ENCODE data around the gene RNF169. TPM values are rescaled to one million over a fixed set of nuclear protein-coding genes. Genes with fewer than 3 reads are reported as not detected.

The RNF169 gene
- total and polyA plus RNA-seq, 5 donors: 2.5 to 11.6 (median 10.2) TPM

DNA sequence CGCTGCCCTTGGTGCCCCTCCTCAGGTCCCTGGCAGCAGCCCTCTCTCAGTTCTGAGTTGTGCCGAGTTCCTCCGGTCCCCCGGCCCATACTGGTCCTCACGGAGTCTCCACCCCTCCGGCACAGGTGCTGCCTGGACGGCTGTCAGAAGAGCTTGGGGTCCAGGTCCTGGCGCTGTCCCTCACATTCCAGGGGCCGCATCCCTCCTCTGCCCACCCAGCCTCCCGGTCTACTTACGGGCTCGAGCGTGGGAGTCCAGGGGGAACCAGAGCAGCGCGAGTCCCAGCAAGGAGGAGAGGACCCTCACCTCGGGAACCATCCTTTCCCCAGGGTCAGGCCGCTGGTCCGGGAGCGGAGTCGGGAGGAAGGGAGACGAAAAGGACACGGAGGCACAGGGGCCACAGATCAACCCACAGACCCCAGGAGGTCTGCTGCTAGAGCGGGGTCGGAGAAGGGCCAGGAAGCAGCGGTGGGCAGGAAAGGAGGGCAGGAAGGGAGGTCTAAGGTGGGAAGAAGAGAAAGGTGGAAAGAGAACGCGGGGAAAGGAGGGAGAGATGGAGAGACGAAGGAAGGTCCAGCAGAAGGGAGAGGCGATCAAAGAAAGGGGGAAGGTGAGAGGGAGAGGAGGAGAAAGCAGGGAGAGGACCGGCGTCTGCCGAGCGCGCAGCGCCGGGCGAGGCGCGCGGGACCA is 17.9 kb upstream of the RNF169 start:
- Histone ChIP-seq H3K9me3 (ENCODE audit: control insufficient read depth, low read length) (no peaks in the 10 kb centered on the region), H3K27ac (ENCODE audit: low read length) (no peak overlapping the region), H3K4me3 (ENCODE audit: low read length) (peak overlapping the region; percentile 48), H3K4me1 (ENCODE audit: control insufficient read depth, insufficient read depth, low read length) (no peaks in the 10 kb centered on the region), H3K27me3 (ENCODE audit: control insufficient read depth, insufficient read depth) (no peaks in the 10 kb centered on the region)
- no peak for DNase-seq
- intact Hi-C loops (cut with DNase I): loop anchor here in 1 of 4 donors (10.0 kb wide), 1 partner anchor 96 kb away; no protein-coding TSS in a partner anchor
- WGBS: 3% methylated on average over 40 of the region's 40 CpGs
- ATAC-seq: no peak

DNA sequence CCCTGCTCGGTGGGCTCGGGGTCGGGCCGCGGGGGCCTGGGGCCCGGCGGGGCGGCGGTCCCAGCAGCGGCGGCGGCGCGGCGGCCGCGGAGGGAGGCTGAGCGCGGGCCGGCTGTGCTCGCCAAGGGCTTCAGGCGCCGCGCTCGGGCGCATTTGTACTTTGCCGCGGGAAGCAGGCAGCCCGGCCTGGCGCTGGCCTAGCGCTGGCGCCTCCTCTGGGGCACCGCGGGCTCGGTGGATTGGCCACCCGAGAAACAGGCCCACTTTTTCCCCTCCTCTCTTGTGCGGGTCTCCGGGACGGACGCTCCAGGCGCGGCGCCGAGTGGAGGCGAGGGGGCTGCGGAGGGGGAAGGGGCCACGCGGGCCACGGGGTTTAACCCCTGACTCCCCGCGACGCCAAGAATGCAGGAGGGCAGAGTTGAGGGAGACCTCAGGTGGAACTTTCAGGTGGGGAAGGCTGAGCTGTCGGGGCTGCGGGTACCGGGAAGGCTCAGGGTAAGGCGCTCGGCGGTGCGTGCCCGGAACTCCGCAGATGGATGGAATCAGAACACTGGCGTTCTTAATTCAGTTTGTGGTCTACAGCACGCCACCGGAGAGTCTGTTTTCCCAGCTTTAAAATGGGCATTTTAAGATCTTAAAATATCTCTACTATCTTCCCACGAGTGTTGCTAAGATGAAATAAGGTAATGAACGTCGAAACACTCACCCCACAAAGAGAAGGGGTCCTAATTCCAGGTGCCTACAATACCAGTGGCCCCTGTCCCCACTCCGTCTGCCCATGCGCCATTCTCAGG is 17.2 kb upstream of the RNF169 start, which contains the start of gene CHRDL2:
CHRDL2 (minus strand) TSS at position 126 of the 794 bp plus-strand sequence. CDS start 538 bp downstream, outside the sequence.
- 11% methylated on average over 69 of the region's 69 CpGs for WGBS
- Histone ChIP-seq H3K4me1 (ENCODE audit: control insufficient read depth, insufficient read depth, low read length) (no peaks in the 10 kb centered on the region), H3K9me3 (ENCODE audit: control insufficient read depth, low read length) (no peaks in the 10 kb centered on the region), H3K27me3 (ENCODE audit: control insufficient read depth, insufficient read depth) (no peaks in the 10 kb centered on the region), H3K4me3 (ENCODE audit: low read length) (peak within 1 kb of the TSS; percentile 48), H3K27ac (ENCODE audit: low read length) (no peak within 1 kb of the TSS)
- DNase-seq (peak; percentile 37 to 77 (median 68)), ATAC-seq (peak; percentile 11 to 52)
- intact Hi-C loops (cut with DNase I): loop anchor here in 1 of 4 donors (10.0 kb wide), 1 partner anchor 97 kb away; no protein-coding TSS in a partner anchor

DNA sequence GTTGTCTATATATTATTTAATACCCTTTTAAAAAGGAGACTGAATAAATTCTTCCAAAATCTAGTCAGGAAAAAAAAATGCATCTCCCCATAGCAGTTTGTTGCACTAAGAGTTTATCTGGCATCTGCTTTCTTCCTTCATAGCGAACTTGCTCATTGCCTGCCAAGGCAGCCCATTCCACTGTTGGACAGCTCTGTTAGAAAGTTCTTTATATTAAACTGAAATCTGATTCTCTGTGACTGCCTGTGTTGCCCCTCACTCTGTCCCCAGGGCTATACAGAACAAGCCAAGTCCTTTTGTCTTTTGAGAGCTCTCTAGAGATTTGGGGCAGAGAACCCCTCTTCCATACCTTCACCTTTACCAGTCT is 14.1 kb upstream of the RNF169 start:
- H3K27ac ChIP-seq (ENCODE audit: low read length): no peak overlapping the region
- ATAC-seq (no peak), DNase-seq (no peak)
- no peaks in the 10 kb centered on the region for H3K9me3 ChIP-seq (ENCODE audit: control insufficient read depth, low read length)
- intact Hi-C loops (cut with DNase I): loop anchor here in 1 of 4 donors (10.0 kb wide), 1 partner anchor 100 kb away; no protein-coding TSS in a partner anchor
- no peaks in the 10 kb centered on the region for H3K27me3 ChIP-seq (ENCODE audit: control insufficient read depth, insufficient read depth)
- H3K4me3 ChIP-seq (ENCODE audit: low read length): no peak overlapping the region
- H3K4me1 ChIP-seq (ENCODE audit: control insufficient read depth, insufficient read depth, low read length): no peaks in the 10 kb centered on the region
- 39% methylated on average over 1 of the region's 1 CpG for WGBS

DNA sequence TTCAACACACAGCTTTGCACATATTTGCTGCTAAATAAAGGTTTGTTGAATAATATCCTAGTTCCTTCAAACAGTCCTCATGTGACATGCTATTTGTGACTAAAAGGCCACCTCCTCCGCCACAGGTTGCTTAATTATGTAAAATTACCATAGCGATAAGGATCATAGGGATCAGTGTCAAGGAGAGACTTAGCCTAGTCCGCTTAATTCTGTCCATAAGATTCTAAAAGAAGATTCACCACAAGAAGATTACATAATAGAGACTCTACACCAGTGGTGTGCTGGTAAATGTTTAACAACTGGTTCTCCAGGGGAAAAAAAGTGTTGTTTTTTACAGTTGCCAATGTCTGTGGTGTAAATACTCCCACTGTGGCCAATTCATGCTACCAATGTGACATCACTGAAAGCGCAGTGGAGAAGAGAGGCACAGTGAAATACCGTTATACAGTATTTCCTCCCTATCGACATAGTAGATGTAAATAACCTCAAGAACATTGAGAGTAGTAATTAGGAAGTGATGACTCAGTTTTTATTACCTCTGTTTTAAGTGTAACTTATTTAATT is 13.2 kb upstream of the RNF169 start:
- H3K9me3 ChIP-seq (ENCODE audit: control insufficient read depth, low read length): no peaks in the 10 kb centered on the region
- no peak for ATAC-seq
- no peaks in the 10 kb centered on the region for H3K27me3 ChIP-seq (ENCODE audit: control insufficient read depth, insufficient read depth)
- no peaks in the 10 kb centered on the region for H3K4me1 ChIP-seq (ENCODE audit: control insufficient read depth, insufficient read depth, low read length)
- H3K27ac ChIP-seq (ENCODE audit: low read length): no peak overlapping the region
- no peak for DNase-seq
- intact Hi-C loops (cut with DNase I): loop anchor here in 1 of 4 donors (10.0 kb wide), 1 partner anchor 101 kb away; no protein-coding TSS in a partner anchor
- H3K4me3 ChIP-seq (ENCODE audit: low read length): no peak overlapping the region
- 82% methylated on average over 6 of the region's 6 CpGs for WGBS

DNA sequence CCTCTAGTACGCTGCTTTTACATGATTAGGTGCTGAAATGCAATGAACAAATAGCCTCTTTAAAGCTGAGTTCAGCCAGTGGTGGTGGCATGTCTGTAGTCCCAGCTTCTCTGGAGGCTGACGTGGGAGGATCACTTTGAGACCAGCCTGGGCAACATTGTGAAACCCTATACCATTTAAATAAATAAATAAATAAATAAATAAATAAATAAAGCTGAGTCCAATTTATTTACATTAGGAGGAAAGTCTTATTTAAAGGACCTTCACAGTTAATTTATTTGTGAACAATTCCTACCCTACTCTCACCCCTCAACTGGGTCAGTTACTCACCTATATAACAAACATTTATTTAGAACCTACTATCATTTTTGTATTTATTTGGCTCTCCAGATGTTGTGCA is 12.6 kb upstream of the RNF169 start:
- ATAC-seq: no peak
- DNase-seq: no peak
- no peak overlapping the region for H3K4me3 ChIP-seq (ENCODE audit: low read length)
- intact Hi-C loops (cut with DNase I): loop anchor here in 1 of 4 donors (10.0 kb wide), 1 partner anchor 101 kb away; no protein-coding TSS in a partner anchor
- no peaks in the 10 kb centered on the region for H3K4me1 ChIP-seq (ENCODE audit: control insufficient read depth, insufficient read depth, low read length)
- no peaks in the 10 kb centered on the region for H3K27me3 ChIP-seq (ENCODE audit: control insufficient read depth, insufficient read depth)
- no peaks in the 10 kb centered on the region for H3K9me3 ChIP-seq (ENCODE audit: control insufficient read depth, low read length)
- WGBS: 94% methylated on average over 2 of the region's 2 CpGs
- no peak overlapping the region for H3K27ac ChIP-seq (ENCODE audit: low read length)

DNA sequence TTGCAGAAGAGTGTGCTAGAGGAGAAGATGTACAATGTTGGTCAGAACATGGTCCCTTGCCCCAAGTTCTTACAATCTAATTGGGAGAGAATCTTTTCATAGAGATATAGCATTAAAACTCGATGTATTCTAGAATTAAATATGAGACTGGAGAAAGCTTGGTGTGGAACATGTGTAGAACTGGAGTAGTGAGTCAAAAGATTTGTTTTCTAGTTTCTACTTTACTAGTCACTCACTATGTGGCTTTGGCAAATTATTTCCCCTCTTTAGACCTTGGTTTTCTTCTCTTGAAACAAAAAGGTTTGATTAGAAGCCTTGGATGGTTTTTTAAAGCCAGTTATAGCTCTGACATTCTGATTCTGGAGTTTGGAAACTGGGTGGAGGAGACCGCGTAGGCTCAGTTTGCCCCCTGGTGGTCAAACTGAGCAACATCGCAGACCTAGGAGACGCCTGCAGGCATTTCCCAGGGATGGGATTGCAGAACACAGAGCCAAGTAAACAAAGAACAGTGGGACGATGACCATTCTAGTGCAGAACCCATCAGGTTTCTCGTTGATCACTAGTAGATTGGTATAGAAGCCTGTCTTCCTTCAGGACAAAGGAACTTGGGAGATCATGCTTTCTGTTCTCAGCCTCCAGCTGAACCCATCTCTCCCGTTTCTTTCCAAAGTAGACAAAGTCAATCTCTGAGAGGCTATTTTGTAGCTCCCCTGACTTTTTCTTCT is 8.9 kb upstream of the RNF169 start:
- no peaks in the 10 kb centered on the region for H3K9me3 ChIP-seq (ENCODE audit: control insufficient read depth, low read length)
- ATAC-seq (peak; percentile 88 to 90), DNase-seq (peak; percentile 39 to 78 (median 68))
- WGBS: 25% methylated on average over 8 of the region's 8 CpGs
- intact Hi-C loops (cut with DNase I): loop anchor here in 2 of 4 donors (10.0 kb wide), 2 partner anchors 105 to 245 kb away; partner anchors contain the start of gene LIPT2 (in 1 of the 2)
- no peak overlapping the region for H3K4me3 ChIP-seq (ENCODE audit: low read length)
- no peaks in the 10 kb centered on the region for H3K27me3 ChIP-seq (ENCODE audit: control insufficient read depth, insufficient read depth)
- no peaks in the 10 kb centered on the region for H3K4me1 ChIP-seq (ENCODE audit: control insufficient read depth, insufficient read depth, low read length)
- no peak overlapping the region for H3K27ac ChIP-seq (ENCODE audit: low read length)

DNA sequence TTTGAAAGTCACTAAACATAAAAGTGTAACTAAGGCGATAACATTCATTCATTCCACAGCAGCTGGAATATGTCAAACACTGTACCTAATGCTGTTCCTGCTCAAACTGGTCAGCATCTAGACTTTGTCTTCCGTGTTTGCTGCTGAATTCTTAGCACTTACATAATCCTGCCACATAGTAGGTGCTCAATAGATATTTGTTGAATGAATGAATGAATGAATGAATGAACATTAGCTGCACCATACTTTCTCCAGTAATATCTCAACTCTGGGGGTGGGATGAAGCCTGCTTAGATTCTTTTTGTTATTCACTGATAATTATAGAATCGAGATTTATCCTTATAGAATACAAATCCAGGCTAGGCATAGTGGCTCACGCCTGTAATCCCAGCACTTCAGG is 6.6 kb upstream of the RNF169 start:
- Histone ChIP-seq H3K27me3 (ENCODE audit: control insufficient read depth, insufficient read depth) (no peaks in the 10 kb centered on the region), H3K4me3 (ENCODE audit: low read length) (no peak overlapping the region), H3K27ac (ENCODE audit: low read length) (no peak overlapping the region), H3K9me3 (ENCODE audit: control insufficient read depth, low read length) (no peaks in the 10 kb centered on the region), H3K4me1 (ENCODE audit: control insufficient read depth, insufficient read depth, low read length) (no peaks in the 10 kb centered on the region)
- intact Hi-C loops (cut with DNase I): loop anchor here in 1 of 4 donors (10.0 kb wide), 1 partner anchor 247 kb away; the partner anchor contains the start of gene LIPT2
- ATAC-seq: no peak
- DNase-seq: no peak
- 79% methylated on average over 4 of the region's 4 CpGs for WGBS

DNA sequence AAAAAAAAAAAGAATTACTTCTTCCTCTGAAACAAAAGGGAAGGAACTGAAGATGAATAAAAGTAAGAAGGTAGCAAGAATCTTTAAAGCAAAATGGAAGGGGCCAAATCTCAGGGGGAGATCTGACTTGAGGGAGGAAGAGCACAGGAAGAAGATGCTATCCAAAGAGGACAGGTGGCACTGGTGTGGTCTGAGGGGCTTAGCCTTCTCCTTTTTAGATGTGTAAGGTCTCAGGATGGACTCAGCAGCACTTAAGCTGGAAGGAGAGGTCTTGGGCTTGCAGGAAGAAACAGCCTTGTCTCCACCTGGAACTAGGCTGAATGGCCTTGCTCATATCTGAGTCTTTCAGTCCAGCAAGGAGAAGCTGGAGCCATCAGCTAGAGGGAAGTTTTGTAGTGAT is 5.0 kb upstream of the RNF169 start:
- Histone ChIP-seq H3K4me1 (ENCODE audit: control insufficient read depth, insufficient read depth, low read length) (peaks cover 7% of the 10 kb centered on the region), H3K27ac (ENCODE audit: low read length) (no peak overlapping the region), H3K4me3 (ENCODE audit: low read length) (no peak overlapping the region), H3K27me3 (ENCODE audit: control insufficient read depth, insufficient read depth) (no peaks in the 10 kb centered on the region), H3K9me3 (ENCODE audit: control insufficient read depth, low read length) (no peaks in the 10 kb centered on the region)
- ATAC-seq: no peak
- intact Hi-C loops (cut with DNase I): loop anchor here in 1 of 4 donors (10.0 kb wide), 1 partner anchor 249 kb away; the partner anchor contains the start of gene LIPT2
- no peak for DNase-seq

DNA sequence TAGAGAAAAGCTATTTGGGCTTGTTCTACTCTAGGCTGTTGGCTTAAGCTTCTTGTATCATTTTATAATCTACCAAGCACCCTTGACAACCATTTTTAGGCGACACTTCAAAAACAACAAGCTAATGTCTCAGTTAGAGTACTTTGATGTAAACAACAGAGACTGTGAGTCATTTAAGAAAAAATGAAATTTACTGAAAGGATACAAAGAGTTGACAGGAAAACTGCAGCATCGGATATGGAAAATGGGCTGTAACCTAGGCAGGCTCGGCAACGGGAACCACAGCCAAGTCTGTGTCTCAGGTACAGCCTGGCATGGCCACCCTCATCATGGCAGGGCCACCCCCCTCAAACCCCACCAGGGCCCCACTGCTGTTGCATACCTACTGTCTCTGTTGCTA is 4.4 kb upstream of the RNF169 start:
- Histone ChIP-seq H3K4me3 (ENCODE audit: low read length) (no peak overlapping the region), H3K9me3 (ENCODE audit: control insufficient read depth, low read length) (no peaks in the 10 kb centered on the region), H3K4me1 (ENCODE audit: control insufficient read depth, insufficient read depth, low read length) (peaks cover 7% of the 10 kb centered on the region), H3K27ac (ENCODE audit: low read length) (no peak overlapping the region), H3K27me3 (ENCODE audit: control insufficient read depth, insufficient read depth) (no peaks in the 10 kb centered on the region)
- ATAC-seq (no peak), DNase-seq (no peak)
- 81% methylated on average over 4 of the region's 4 CpGs for WGBS
- intact Hi-C loops (cut with DNase I): loop anchor here in 1 of 4 donors (10.0 kb wide), 1 partner anchor 249 kb away; the partner anchor contains the start of gene LIPT2

DNA sequence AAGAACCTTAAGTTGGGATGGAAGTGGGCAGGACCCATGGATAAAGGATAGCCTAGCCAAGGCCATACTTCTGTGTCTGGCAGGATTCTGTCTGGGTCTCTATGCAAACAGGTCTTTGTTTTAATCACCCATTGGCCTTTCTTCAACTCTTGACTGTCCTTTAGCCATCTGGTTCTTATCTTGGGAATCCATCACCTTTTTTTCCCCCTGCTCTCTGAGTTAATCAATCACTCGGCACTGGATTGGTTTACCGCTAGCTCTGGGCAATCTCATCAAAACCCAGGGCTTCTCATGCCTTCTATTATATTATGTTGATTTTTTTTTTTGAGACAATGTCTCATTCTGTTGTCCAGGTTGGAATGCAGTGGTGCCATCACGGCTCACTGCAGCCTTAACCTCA is 1.8 kb upstream of the RNF169 start:
- intact Hi-C loops (cut with DNase I): loop anchor here in 1 of 4 donors (10.0 kb wide), 1 partner anchor 252 kb away; the partner anchor contains the start of gene LIPT2
- ATAC-seq (no peak), DNase-seq (no peak)
- H3K27ac ChIP-seq (ENCODE audit: low read length): no peak overlapping the region
- 98% methylated on average over 3 of the region's 3 CpGs for WGBS
- H3K4me3 ChIP-seq (ENCODE audit: low read length): no peak overlapping the region
- peaks cover 7% of the 10 kb centered on the region for H3K4me1 ChIP-seq (ENCODE audit: control insufficient read depth, insufficient read depth, low read length)
- H3K9me3 ChIP-seq (ENCODE audit: control insufficient read depth, low read length): no peaks in the 10 kb centered on the region
- no peaks in the 10 kb centered on the region for H3K27me3 ChIP-seq (ENCODE audit: control insufficient read depth, insufficient read depth)
